DMS53 (cell line): ENCODE data around the gene POLR3B.

Experiments used
- DNase-seq: peaks from one replicate; lab custom pipeline; 2025; lab: John Stamatoyannopoulos, UW

Gene POLR3B

GRCh38 chr12:106415134-106415533, 57.6 kb downstream of the POLR3B start:
- DNase-seq: no peak

- no peak for DNase-seq
Measured at GRCh38 chr12:106416273-106416672, 58.7 kb downstream of the POLR3B start.

- no peak for DNase-seq
Measured at GRCh38 chr12:106417926-106418910, 60.7 kb downstream of the POLR3B start.

GRCh38 chr12:106418970-106419369, 61.4 kb downstream of the POLR3B start:
- DNase-seq: no peak

- DNase-seq: no peak
Measured at GRCh38 chr12:106423291-106423690, 65.7 kb downstream of the POLR3B start.

GRCh38 chr12:106425061-106425702, 67.6 kb downstream of the POLR3B start:
- DNase-seq: no peak

- DNase-seq: no peak
Measured at GRCh38 chr12:106427917-106428316, 70.4 kb downstream of the POLR3B start.

- no peak for DNase-seq
Measured at GRCh38 chr12:106428384-106428783, 70.8 kb downstream of the POLR3B start.

GRCh38 chr12:106429043-106429552, 71.5 kb downstream of the POLR3B start:
- no peak for DNase-seq

- no peak for DNase-seq
Measured at GRCh38 chr12:106429636-106430035, 72.1 kb downstream of the POLR3B start.

GRCh38 chr12:106431839-106432411, 74.4 kb downstream of the POLR3B start:
- DNase-seq: no peak

- no peak for DNase-seq
Measured at GRCh38 chr12:106433055-106433454, 75.5 kb downstream of the POLR3B start.

- no peak for DNase-seq
Measured at GRCh38 chr12:106434526-106434925, 77.0 kb downstream of the POLR3B start.

- DNase-seq: no peak
Measured at GRCh38 chr12:106436164-106436563, 78.6 kb downstream of the POLR3B start.

- no peak for DNase-seq
Measured at GRCh38 chr12:106442575-106442974, 85.0 kb downstream of the POLR3B start.

GRCh38 chr12:106445053-106445452, 87.5 kb downstream of the POLR3B start:
- DNase-seq: no peak

GRCh38 chr12:106445959-106446358, 88.4 kb downstream of the POLR3B start:
- no peak for DNase-seq

GRCh38 chr12:106446419-106447092, 89.0 kb downstream of the POLR3B start:
- DNase-seq: peak; percentile 32

GRCh38 chr12:106452309-106452708, 94.8 kb downstream of the POLR3B start:
- DNase-seq: no peak

- DNase-seq: no peak
Measured at GRCh38 chr12:106455111-106455510, 97.6 kb downstream of the POLR3B start.

GRCh38 chr12:106459124-106459523, 101.6 kb downstream of the POLR3B start:
- no peak for DNase-seq

- DNase-seq: no peak
Measured at GRCh38 chr12:106459534-106459933, 102.0 kb downstream of the POLR3B start.
